Endothelial cell of umbilical vein (primary cell): ENCODE results near the gene IFNL3. TPM values are rescaled to one million over a fixed set of nuclear protein-coding genes. Genes with fewer than 3 reads are reported as not detected.
"Not testable (repeated sequence)": the region's sequence is repeated elsewhere in the genome, so short reads cannot be mapped to it uniquely, and the experiment has no call there.

Experiments
- BruUV-seq: library from RNA; stranded (reverse); fragments of 400-500 nt; replicated peaks from 2 replicates; lab custom pipeline; 2021; lab: Mats Ljungman, UMichigan
- CTCF ChIA-PET: fragments of 300-600, 350-600 bp; sonication (Branson Sonifier 250); formaldehyde crosslinking; loops from one replicate; lab custom pipeline; 2021; ENCODE audit warnings: antibody characterized with exemption, inconsistent platforms; lab: Charles Lee
- POLR2A ChIA-PET: fragments of 300-600, 350-600 bp; sonication (Branson Sonifier 250); formaldehyde crosslinking; loops from one replicate; lab custom pipeline; 2021; ENCODE audit warnings: antibody characterized with exemption, inconsistent platforms; lab: Charles Lee
- DNase-seq: peaks from one replicate; pipeline ENCODE4 v3.0.0-alpha.2; 2011; ENCODE audit warnings: low read depth, low spot score
- FAIRE-seq: peaks from 2 replicates; lab custom pipeline; 2011; peaks lifted over from hg19 to GRCh38; lab: Jason Lieb, UNC
- H2AFZ ChIP-seq: 2 replicates; pipeline ENCODE4 v1.6.0; 2012; ENCODE audit warnings: low read depth, low read length, control low read depth, inconsistent platforms
- H3K27ac ChIP-seq: 2 replicates; pipeline ENCODE4 v1.5.1; 2011; ENCODE audit warnings: low read depth, mild to moderate bottlenecking, control low read depth, low read length, moderate library complexity; ENCODE audit not compliant: insufficient read depth
- H3K27me3 ChIP-seq, 2 experiments: 2 replicates each; pipeline versions ENCODE4 v1.6.0 to v1.6.1; 2011; ENCODE audit warnings: low read length in 2 of 2, mixed read lengths in 1 of 2; ENCODE audit not compliant: control insufficient read depth in 2 of 2, insufficient read depth in 2 of 2
- H3K36me3 ChIP-seq, 2 experiments: 2 replicates in 1 of 2; 3 replicates in 1 of 2; pipeline ENCODE4 v1.5.1; 2011; ENCODE audit warnings: low read length in 2 of 2, mild to moderate bottlenecking in 1 of 2, moderate library complexity in 1 of 2; ENCODE audit not compliant: control insufficient read depth in 2 of 2, insufficient read depth in 2 of 2; ENCODE audit errors: extremely low read depth in 1 of 2
- H3K4me1 ChIP-seq: 3 replicates; pipeline ENCODE4 v1.5.1; 2011; ENCODE audit warnings: mild to moderate bottlenecking, low read length; ENCODE audit not compliant: control insufficient read depth, insufficient read depth; ENCODE audit errors: extremely low read depth
- H3K4me2 ChIP-seq: 2 replicates; pipeline ENCODE4 v1.6.1; 2011; ENCODE audit warnings: low read length, control low read depth, mixed read lengths; ENCODE audit not compliant: insufficient read depth
- H3K4me3 ChIP-seq, 3 experiments: fragments of 200-600 bp in 1 of 3; sonication (generic), shearing (Covaris generic) in 1 of 3; replicated peaks in 1 of 3; 2 replicates each; pipeline ENCODE4 v1.5.1; 2011 to 2016; ENCODE audit warnings: control low read depth in 3 of 3, low read length in 3 of 3, mild to moderate bottlenecking in 2 of 3, inconsistent platforms in 1 of 3, low read depth in 1 of 3, moderate library complexity in 1 of 3; ENCODE audit not compliant: insufficient read depth in 1 of 3
- H3K79me2 ChIP-seq: 2 replicates; pipeline ENCODE4 v1.6.0; 2012; ENCODE audit warnings: low read length, inconsistent platforms; ENCODE audit not compliant: control insufficient read depth, insufficient read depth
- H3K9ac ChIP-seq: replicated peaks from 2 replicates; pipeline ENCODE3; 2011; ENCODE audit warnings: low read length, control low read depth; ENCODE audit not compliant: insufficient read depth; ENCODE audit errors: extremely low read depth
- H3K9me1 ChIP-seq: replicated peaks from 3 replicates; pipeline ENCODE4 v1.6.0; 2011; ENCODE audit warnings: mild to moderate bottlenecking, low read length; ENCODE audit not compliant: control insufficient read depth, insufficient read depth; ENCODE audit errors: extremely low read depth
- H3K9me3 ChIP-seq: replicated peaks from 2 replicates; pipeline ENCODE4 v1.5.1; 2012; ENCODE audit warnings: low read length, inconsistent platforms; ENCODE audit not compliant: control insufficient read depth, insufficient read depth
- H4K20me1 ChIP-seq: replicated peaks from 2 replicates; pipeline ENCODE3; 2011; ENCODE audit warnings: mild to moderate bottlenecking, low read length; ENCODE audit not compliant: control insufficient read depth, insufficient read depth; ENCODE audit errors: extremely low read depth
- EZH2 ChIP-seq: IDR thresholded peaks from 2 replicates; pipeline ENCODE4 v1.6.1; 2012; ENCODE audit warnings: borderline replicate concordance, low read depth, mild to moderate bottlenecking, moderate library complexity, low read length, inconsistent platforms; ENCODE audit not compliant: severe bottlenecking
- FOS ChIP-seq: IDR thresholded peaks from 2 replicates; pipeline ENCODE4 v1.6.1; 2011; ENCODE audit warnings: mild to moderate bottlenecking, low read length, moderate library complexity, borderline replicate concordance; ENCODE audit not compliant: insufficient read depth
- GATA2 ChIP-seq: IDR thresholded peaks from 2 replicates; pipeline ENCODE4 v1.7.0; 2011; ENCODE audit warnings: low read depth, mild to moderate bottlenecking, moderate library complexity, mixed read lengths, low read length; ENCODE audit not compliant: insufficient read length, insufficient read depth
- JUN ChIP-seq: IDR thresholded peaks from 2 replicates; pipeline ENCODE4 v1.6.1; 2011; ENCODE audit warnings: borderline replicate concordance, low read depth; ENCODE audit not compliant: insufficient read length, insufficient read depth
- MYC ChIP-seq: IDR thresholded peaks from one replicate; pipeline ENCODE4 v1.6.1; 2011; ENCODE audit warnings: mild to moderate bottlenecking, low read depth, low read length
- POLR2A ChIP-seq: IDR thresholded peaks from 2 replicates; pipeline ENCODE4 v1.6.1; 2012; ENCODE audit warnings: low read depth, mild to moderate bottlenecking, control low read depth, low read length
- POLR2AphosphoS5 ChIP-seq: IDR thresholded peaks from 2 replicates; pipeline ENCODE4 v1.6.1; 2012; ENCODE audit warnings: low read depth, mild to moderate bottlenecking, control low read depth, low read length, moderate library complexity; ENCODE audit not compliant: insufficient read depth
- dilution Hi-C: fragments of 300-500 bp; cut with MboI; formaldehyde crosslinking; loops from one replicate; pipeline ENCODE4 v1.15.0; 2019; ENCODE audit warnings: low sequenced_read_pairs; ENCODE audit not compliant: extremely low pct_ligation_motif_present
- intact Hi-C: fragments of 100-400 bp; cut with micrococcal nuclease; formaldehyde crosslinking; loops from one replicate; pipeline ENCODE4 v1.10.0; 2022
- polyA plus RNA-seq, 4 experiments: library from polyadenylated mRNA; depleted of rRNA in 3 of 4; stranded (reverse) in 3 of 4; unstranded in 1 of 4; fragments of >200 nt; gene quantifications; 2 replicates each; pipeline versions ENCODE4 v1.2.1 to v1.2.3, GENCODE V29; 2011 to 2012; ENCODE audit warnings: missing spikeins in 1 of 4
- total RNA-seq: library from RNA; stranded (reverse); gene quantifications from 2 replicates; pipeline ENCODE4 v1.2.3, GENCODE V29; 2021
- TF ChIP-seq, protein P1 (sequence below), 2 donors: IDR thresholded peaks; 1 replicate in 1 of 2; 2 replicates in 1 of 2; pipeline ENCODE4 v1.5.1; 2011; ENCODE audit warnings: low read length in 2 of 2, mild to moderate bottlenecking in 2 of 2, moderate library complexity in 2 of 2, control low read depth in 1 of 2, inconsistent platforms in 1 of 2, low read depth in 1 of 2; ENCODE audit not compliant: insufficient read depth in 1 of 2; ENCODE audit errors: extremely low read depth in 1 of 2
- TF ChIP-seq, protein P2 (sequence below): IDR thresholded peaks from 2 replicates; pipeline ENCODE4 v1.6.1; 2011; ENCODE audit not compliant: insufficient read depth, insufficient read length

The IFNL3 gene
- total and polyA plus RNA-seq, 2 donors (not counting 3 experiments of a cell fraction or from before 2014, with no cell fraction given) = not detected

DNA sequence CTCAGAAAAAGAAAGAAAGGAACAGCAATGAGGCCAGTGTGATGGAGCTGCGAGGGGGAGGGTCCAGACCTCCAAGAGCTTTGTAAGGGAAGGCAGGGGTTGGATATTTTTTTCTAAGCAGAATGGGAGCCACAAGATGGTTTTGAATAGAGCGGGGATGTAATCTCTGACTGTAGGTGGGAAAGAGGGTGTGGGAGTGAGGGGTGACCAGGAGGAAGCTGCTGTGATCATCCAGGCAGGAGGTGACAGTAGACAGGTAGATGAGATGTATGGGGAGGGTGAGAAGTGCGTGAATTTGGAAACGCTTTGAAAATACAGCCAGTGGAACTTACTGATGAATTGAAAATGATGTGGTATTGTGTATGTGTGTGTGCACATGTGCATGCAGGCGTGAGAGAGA lies 30.8 kb upstream of the IFNL3 start:
- H3K36me3 ChIP-seq = no peaks in the 10 kb centered on the region
- FAIRE-seq (no peak), DNase-seq (no peak)
- no peak overlapping the region for H3K9ac ChIP-seq
- CTCF ChIA-PET = no interaction called here
- dilution Hi-C loops (no loop called here), intact Hi-C loops (no loop called here)
- no peak overlapping the region for H2AFZ ChIP-seq
- no peaks in the 10 kb centered on the region for H4K20me1 ChIP-seq
- no peaks in the 10 kb centered on the region for H3K9me3 ChIP-seq
- no peaks in the 10 kb centered on the region for H3K4me1 ChIP-seq
- H3K27me3 ChIP-seq = no peaks in the 10 kb centered on the region
- H3K9me1 ChIP-seq = no peaks in the 10 kb centered on the region
- POLR2A ChIA-PET = no interaction called here
- no TSS peak for BruUV-seq
- no peak overlapping the region for H3K27ac ChIP-seq
- no peak overlapping the region for H3K4me2 ChIP-seq
- no peak overlapping the region for H3K4me3 ChIP-seq
- no peaks in the 10 kb centered on the region for H3K79me2 ChIP-seq
- TF ChIP-seq FOS = no peak
- TF ChIP-seq, protein P1, sequence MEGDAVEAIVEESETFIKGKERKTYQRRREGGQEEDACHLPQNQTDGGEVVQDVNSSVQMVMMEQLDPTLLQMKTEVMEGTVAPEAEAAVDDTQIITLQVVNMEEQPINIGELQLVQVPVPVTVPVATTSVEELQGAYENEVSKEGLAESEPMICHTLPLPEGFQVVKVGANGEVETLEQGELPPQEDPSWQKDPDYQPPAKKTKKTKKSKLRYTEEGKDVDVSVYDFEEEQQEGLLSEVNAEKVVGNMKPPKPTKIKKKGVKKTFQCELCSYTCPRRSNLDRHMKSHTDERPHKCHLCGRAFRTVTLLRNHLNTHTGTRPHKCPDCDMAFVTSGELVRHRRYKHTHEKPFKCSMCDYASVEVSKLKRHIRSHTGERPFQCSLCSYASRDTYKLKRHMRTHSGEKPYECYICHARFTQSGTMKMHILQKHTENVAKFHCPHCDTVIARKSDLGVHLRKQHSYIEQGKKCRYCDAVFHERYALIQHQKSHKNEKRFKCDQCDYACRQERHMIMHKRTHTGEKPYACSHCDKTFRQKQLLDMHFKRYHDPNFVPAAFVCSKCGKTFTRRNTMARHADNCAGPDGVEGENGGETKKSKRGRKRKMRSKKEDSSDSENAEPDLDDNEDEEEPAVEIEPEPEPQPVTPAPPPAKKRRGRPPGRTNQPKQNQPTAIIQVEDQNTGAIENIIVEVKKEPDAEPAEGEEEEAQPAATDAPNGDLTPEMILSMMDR (IDR thresholded peaks at IDR 0.05; ENCODE audit: extremely low read depth in 1 of 2, insufficient read depth in 1 of 2, low read depth in 1 of 2, low read length in 2 of 2) = no peak
- TF ChIP-seq POLR2AphosphoS5 = no peak
- TF ChIP-seq JUN = no peak
- TF ChIP-seq GATA2 = no peak
- no peak for TF ChIP-seq POLR2A
- TF ChIP-seq, protein P2, sequence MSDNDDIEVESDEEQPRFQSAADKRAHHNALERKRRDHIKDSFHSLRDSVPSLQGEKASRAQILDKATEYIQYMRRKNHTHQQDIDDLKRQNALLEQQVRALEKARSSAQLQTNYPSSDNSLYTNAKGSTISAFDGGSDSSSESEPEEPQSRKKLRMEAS = no peak
- no peak for TF ChIP-seq EZH2
- no peak for TF ChIP-seq MYC

DNA sequence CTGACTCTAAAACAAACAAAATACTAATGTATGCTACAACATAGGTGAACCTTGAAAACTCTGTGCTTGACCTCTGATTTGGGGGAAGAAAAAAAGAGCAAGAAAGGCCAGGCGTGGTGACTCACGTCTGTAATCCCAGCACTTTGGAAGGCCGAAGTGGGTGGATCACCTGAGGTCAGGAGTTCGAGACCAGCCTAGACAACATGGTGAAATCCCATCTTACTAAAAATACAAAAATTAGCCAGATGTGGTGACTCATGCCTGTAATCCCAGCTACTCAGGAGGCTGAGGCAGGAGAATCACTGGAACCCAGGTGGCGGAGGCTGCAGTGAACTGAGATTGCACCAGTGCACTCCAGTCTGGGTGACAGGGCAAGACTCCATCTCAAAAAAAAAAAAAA lies 29.1 kb upstream of the IFNL3 start:
- FAIRE-seq, H3K27me3 ChIP-seq, H3K9me1 ChIP-seq, H4K20me1 ChIP-seq, H3K27ac ChIP-seq, H3K36me3 ChIP-seq, intact Hi-C loops, POLR2A ChIA-PET, dilution Hi-C loops, H3K4me3 ChIP-seq, H3K9ac ChIP-seq, DNase-seq, H3K79me2 ChIP-seq, H3K9me3 ChIP-seq, BruUV-seq, H3K4me2 ChIP-seq, H3K4me1 ChIP-seq, H2AFZ ChIP-seq: not testable (repeated sequence)
- CTCF ChIA-PET = interaction anchor here (1.4 kb wide), 1 partner anchor 152 kb away, joined by 3 read pairs; no protein-coding TSS in a partner anchor
